Mesothelial cell of epicardium (in vitro differentiated cells): ENCODE results near the gene POU1F1. TPM values are rescaled to one million over a fixed set of nuclear protein-coding genes. Genes with fewer than 3 reads are reported as not detected.
"Not testable (repeated sequence)": the region's sequence is repeated elsewhere in the genome, so short reads cannot be mapped to it uniquely, and the experiment has no call there.

ENCODE experiments used
- DNase-seq, 2 experiments: peaks; one replicate each; pipeline ENCODE4 v3.0.0; 2021; ENCODE audit warnings: low spot score in 2 of 2; ENCODE audit not compliant: unreplicated experiment in 2 of 2
- H3K27ac Mint-ChIP-seq: 2 replicates; pipeline ENCODE4 v1.8.0; 2021; ENCODE audit warnings: mixed read lengths
- H3K27me3 Mint-ChIP-seq: 2 replicates; pipeline ENCODE4 v1.8.0; 2021; ENCODE audit warnings: low read depth, mixed read lengths
- H3K36me3 Mint-ChIP-seq: 2 replicates; pipeline ENCODE4 v1.8.0; 2021; ENCODE audit warnings: mixed read lengths
- H3K4me1 Mint-ChIP-seq: 2 replicates; pipeline ENCODE4 v1.8.0; 2021; ENCODE audit warnings: mixed read lengths
- H3K4me3 Mint-ChIP-seq: 2 replicates; pipeline ENCODE4 v1.8.0; 2021; ENCODE audit warnings: mild to moderate bottlenecking, moderate library complexity, mixed read lengths
- H3K9me3 Mint-ChIP-seq: 2 replicates; pipeline ENCODE4 v1.8.0; 2021; ENCODE audit warnings: mixed read lengths
- total RNA-seq: library from RNA; stranded (reverse); gene quantifications from 3 replicates; pipeline ENCODE4 v1.2.1, GENCODE V29; 2021
- TF ChIP-seq, protein P1 (sequence below): fragments of 200-600 bp; sonication (generic); IDR thresholded peaks from one replicate; pipeline ENCODE4 v1.5.0; 2021; ENCODE audit warnings: antibody characterized with exemption; ENCODE audit not compliant: unreplicated experiment

POU1F1 gene
- total RNA-seq, 1 donor from 2014 or later = not detected

- TF ChIP-seq, protein P1, sequence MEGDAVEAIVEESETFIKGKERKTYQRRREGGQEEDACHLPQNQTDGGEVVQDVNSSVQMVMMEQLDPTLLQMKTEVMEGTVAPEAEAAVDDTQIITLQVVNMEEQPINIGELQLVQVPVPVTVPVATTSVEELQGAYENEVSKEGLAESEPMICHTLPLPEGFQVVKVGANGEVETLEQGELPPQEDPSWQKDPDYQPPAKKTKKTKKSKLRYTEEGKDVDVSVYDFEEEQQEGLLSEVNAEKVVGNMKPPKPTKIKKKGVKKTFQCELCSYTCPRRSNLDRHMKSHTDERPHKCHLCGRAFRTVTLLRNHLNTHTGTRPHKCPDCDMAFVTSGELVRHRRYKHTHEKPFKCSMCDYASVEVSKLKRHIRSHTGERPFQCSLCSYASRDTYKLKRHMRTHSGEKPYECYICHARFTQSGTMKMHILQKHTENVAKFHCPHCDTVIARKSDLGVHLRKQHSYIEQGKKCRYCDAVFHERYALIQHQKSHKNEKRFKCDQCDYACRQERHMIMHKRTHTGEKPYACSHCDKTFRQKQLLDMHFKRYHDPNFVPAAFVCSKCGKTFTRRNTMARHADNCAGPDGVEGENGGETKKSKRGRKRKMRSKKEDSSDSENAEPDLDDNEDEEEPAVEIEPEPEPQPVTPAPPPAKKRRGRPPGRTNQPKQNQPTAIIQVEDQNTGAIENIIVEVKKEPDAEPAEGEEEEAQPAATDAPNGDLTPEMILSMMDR = no peak
- peaks cover 10% of the 10 kb centered on the region for H3K4me1 Mint-ChIP-seq
- no peaks in the 10 kb centered on the region for H3K27me3 Mint-ChIP-seq
- no peak for DNase-seq
- H3K4me3 Mint-ChIP-seq = no peak overlapping the region
- H3K27ac Mint-ChIP-seq = no peak overlapping the region
- no peaks in the 10 kb centered on the region for H3K9me3 Mint-ChIP-seq
- H3K36me3 Mint-ChIP-seq = no peaks in the 10 kb centered on the region
Measured at GRCh38 chr3:87313641-87314040, 37.3 kb upstream of the POU1F1 start.

- Mint-ChIP-seq H3K4me1 (peaks cover 2% of the 10 kb centered on the region), H3K27me3 (no peaks in the 10 kb centered on the region), H3K27ac (no peak overlapping the region), H3K36me3 (no peaks in the 10 kb centered on the region), H3K9me3 (no peaks in the 10 kb centered on the region), H3K4me3 (no peak overlapping the region)
- no peak for DNase-seq
- TF ChIP-seq, protein P1 = no peak
Measured at GRCh38 chr3:87311309-87311708, 34.9 kb upstream of the POU1F1 start.

GRCh38 chr3:87309601-87310000, 33.2 kb upstream of the POU1F1 start:
- no peak overlapping the region for H3K4me3 Mint-ChIP-seq
- no peaks in the 10 kb centered on the region for H3K9me3 Mint-ChIP-seq
- H3K27ac Mint-ChIP-seq = no peak overlapping the region
- H3K4me1 Mint-ChIP-seq = peaks cover 9% of the 10 kb centered on the region
- TF ChIP-seq, protein P1 = no peak
- DNase-seq = no peak
- no peaks in the 10 kb centered on the region for H3K36me3 Mint-ChIP-seq
- H3K27me3 Mint-ChIP-seq = no peaks in the 10 kb centered on the region

GRCh38 chr3:87307805-87308204, 31.4 kb upstream of the POU1F1 start:
- no peak for DNase-seq
- Mint-ChIP-seq H3K9me3 (no peaks in the 10 kb centered on the region), H3K4me3 (no peak overlapping the region), H3K36me3 (no peaks in the 10 kb centered on the region), H3K27ac (no peak overlapping the region), H3K27me3 (peaks cover 2% of the 10 kb centered on the region), H3K4me1 (peaks cover 9% of the 10 kb centered on the region)
- TF ChIP-seq, protein P1 = no peak

- Mint-ChIP-seq H3K27me3 (peaks cover 14% of the 10 kb centered on the region), H3K4me1 (peaks cover 9% of the 10 kb centered on the region), H3K36me3 (no peaks in the 10 kb centered on the region), H3K9me3 (no peaks in the 10 kb centered on the region), H3K4me3 (no peak overlapping the region), H3K27ac (peak overlapping the region; percentile 34)
- TF ChIP-seq, protein P1 = no peak
- DNase-seq = no peak
Measured at GRCh38 chr3:87305517-87305916, 29.1 kb upstream of the POU1F1 start.

DNA sequence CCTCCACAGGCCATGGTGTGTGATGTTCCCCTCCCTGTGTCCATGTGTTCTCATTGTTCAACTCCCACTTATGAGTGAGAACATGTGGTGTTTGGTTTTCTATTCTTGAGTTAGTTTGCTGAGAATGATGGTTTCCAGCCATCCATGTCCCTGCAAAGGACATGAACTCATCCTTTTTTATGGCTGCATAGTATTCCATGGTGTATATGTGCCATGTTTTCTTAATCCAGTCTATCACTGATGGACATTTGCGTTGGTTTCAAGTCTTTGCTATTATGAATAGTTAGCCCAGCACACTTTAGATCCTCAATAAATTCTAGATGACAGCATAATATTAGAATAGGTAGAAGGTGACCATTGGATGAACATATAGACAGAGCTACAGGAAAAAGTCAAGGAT, 28.6 kb upstream of the POU1F1 start:
- peaks cover 14% of the 10 kb centered on the region for H3K27me3 Mint-ChIP-seq
- H3K9me3 Mint-ChIP-seq, H3K36me3 Mint-ChIP-seq, H3K27ac Mint-ChIP-seq, H3K4me1 Mint-ChIP-seq, DNase-seq, H3K4me3 Mint-ChIP-seq: not testable (repeated sequence)
